Measurements from ENCODE around the gene PPHLN1. TPM values are rescaled to one million over a fixed set of nuclear protein-coding genes. Genes with fewer than 3 reads are reported as not detected.

The PPHLN1 gene
- total RNA-seq, 4 donors from 2014 or later = 43.2 to 88.9 (median 56.0) TPM

- 77 to 83% methylated on average over 6 of the region's 6 CpGs for WGBS, 2 donors (ENCODE audit: low coverage in 1 of 2)
- Histone ChIP-seq H3K9me3 (no peaks in the 10 kb centered on the region), H3K4me1 (peaks cover 0 to 12% (median 0%) of the 10 kb centered on the region in 3 donors), H3K36me3 (peaks cover 0 to 10% of the 10 kb centered on the region in 2 donors), H3K4me3 (no peak overlapping the region), H3K27ac (no peak overlapping the region), H3K27me3 (no peaks in the 10 kb centered on the region)
- no peak for ATAC-seq
- no peak for TF ChIP-seq POLR2AphosphoS5 (IDR thresholded peaks at IDR 0.05)
These were observed 100.8 kb downstream of the PPHLN1 start for GRCh38 chr12:42426746-42427145.

- Histone ChIP-seq H3K36me3 (peaks cover 0 to 25% of the 10 kb centered on the region in 2 donors), H3K9me3 (no peaks in the 10 kb centered on the region), H3K27ac (no peak overlapping the region), H3K27me3 (no peaks in the 10 kb centered on the region), H3K4me1 (no peaks in the 10 kb centered on the region), H3K4me3 (no peak overlapping the region)
- 44 to 79% methylated on average over 2 of the region's 2 CpGs for WGBS, 2 donors (ENCODE audit: low coverage in 1 of 2)
- ATAC-seq = no peak
- no peak for TF ChIP-seq POLR2AphosphoS5 (IDR thresholded peaks at IDR 0.05)
- no peak for TF ChIP-seq POLR2A (IDR thresholded peaks at IDR 0.05)
- TF ChIP-seq EP300 (IDR thresholded peaks at IDR 0.05) = no peak
- TF ChIP-seq CTCF (IDR thresholded peaks at IDR 0.05) = no peak
These were observed 102.9 kb downstream of the PPHLN1 start for GRCh38 chr12:42428850-42429249.

- ATAC-seq = no peak
These were observed 106.7 kb downstream of the PPHLN1 start for GRCh38 chr12:42432517-42433140.

GRCh38 chr12:42440608-42441007, 114.6 kb downstream of the PPHLN1 start:
- H3K27me3 ChIP-seq = no peaks in the 10 kb centered on the region
- WGBS, 2 donors (ENCODE audit: low coverage in 1 of 2) = 96% methylated on average over 9 to 11 of the region's 11 CpGs
- peaks cover 0 to 44% of the 10 kb centered on the region in 2 donors for H3K36me3 ChIP-seq
- H3K4me3 ChIP-seq = no peak overlapping the region
- TF ChIP-seq CTCF (IDR thresholded peaks at IDR 0.05) (no peak), EP300 (IDR thresholded peaks at IDR 0.05) (no peak), POLR2A (IDR thresholded peaks at IDR 0.05) (no peak), POLR2AphosphoS5 (IDR thresholded peaks at IDR 0.05) (no peak)
- H3K4me1 ChIP-seq = no peaks in the 10 kb centered on the region
- no peak for ATAC-seq
- H3K9me3 ChIP-seq = no peaks in the 10 kb centered on the region
- H3K27ac ChIP-seq = no peak overlapping the region

More at GRCh38 chr12:42432517-42433140, 106.7 kb downstream of the PPHLN1 start:
- TF ChIP-seq POLR2A (IDR thresholded peaks at IDR 0.05) (no peak), CTCF (IDR thresholded peaks at IDR 0.05) (no peak)
- H3K27me3 ChIP-seq = no peaks in the 10 kb centered on the region
- no peaks in the 10 kb centered on the region for H3K4me1 ChIP-seq
- WGBS, 2 donors (ENCODE audit: low coverage in 1 of 2) = 97 to 100% methylated on average over 5 of the region's 5 CpGs
- H3K27ac ChIP-seq = no peak overlapping the region
- peaks cover 0 to 25% of the 10 kb centered on the region in 2 donors for H3K36me3 ChIP-seq
- no peak overlapping the region for H3K4me3 ChIP-seq
- no peaks in the 10 kb centered on the region for H3K9me3 ChIP-seq

- no peak overlapping the region for H3K27ac ChIP-seq
- no peaks in the 10 kb centered on the region for H3K27me3 ChIP-seq
- TF ChIP-seq EP300 (IDR thresholded peaks at IDR 0.05) = no peak
- TF ChIP-seq POLR2A (IDR thresholded peaks at IDR 0.05) = no peak
- TF ChIP-seq CTCF (IDR thresholded peaks at IDR 0.05) = no peak
- TF ChIP-seq POLR2AphosphoS5 (IDR thresholded peaks at IDR 0.05) = no peak
- H3K36me3 ChIP-seq = peaks cover 0 to 58% of the 10 kb centered on the region in 2 donors
- H3K4me1 ChIP-seq = no peaks in the 10 kb centered on the region
- 72 to 82% methylated on average over 3 to 8 of the region's 19 CpGs for WGBS, 2 donors (ENCODE audit: low coverage in 1 of 2)
- no peak overlapping the region for H3K4me3 ChIP-seq
- no peak for ATAC-seq
- no peaks in the 10 kb centered on the region for H3K9me3 ChIP-seq
These were observed 116.4 kb downstream of the PPHLN1 start for GRCh38 chr12:42442311-42442759.
